GM12878 (cell line): Measurements from ENCODE around the gene HEATR3. TPM values are rescaled to one million over a fixed set of nuclear protein-coding genes. Genes with fewer than 3 reads are reported as not detected.

Source experiments
- CHD1 ChIP-seq: IDR thresholded peaks from 2 replicates; pipeline ENCODE4 v1.6.1; 2012; ENCODE audit warnings: low read depth, low read length, improper control_type of control experiment
- HSF1 ChIP-seq: fragments of 150-350 bp; IDR thresholded peaks from 2 replicates; pipeline ENCODE4 v1.6.1; 2014; ENCODE audit warnings: mild to moderate bottlenecking, low read depth, low read length
- IKZF2 ChIP-seq, 2 experiments: fragments of 450-650 bp; IDR thresholded peaks; 2 replicates each; pipeline ENCODE4 v1.6.1; 2017; ENCODE audit warnings: mild to moderate bottlenecking in 2 of 2, moderate library complexity in 2 of 2
- JUND ChIP-seq: IDR thresholded peaks from 2 replicates; pipeline ENCODE4 v1.6.1; 2012; ENCODE audit warnings: low read depth, mild to moderate bottlenecking, low read length, improper control_type of control experiment, moderate library complexity
- POLR2AphosphoS5 ChIP-seq: IDR thresholded peaks from 2 replicates; pipeline ENCODE4 v1.6.1; 2011; ENCODE audit warnings: mild to moderate bottlenecking, low read length, inconsistent platforms
- RAD21 ChIP-seq: IDR thresholded peaks from 2 replicates; pipeline ENCODE4 v1.6.1; 2011; ENCODE audit warnings: mild to moderate bottlenecking, low read depth, low read length, moderate library complexity; ENCODE audit not compliant: insufficient read depth
- RELA ChIP-seq: fragments of 450-650 bp; IDR thresholded peaks from 2 replicates; pipeline ENCODE4 v1.8.0; 2014; ENCODE audit warnings: borderline replicate concordance; ENCODE audit not compliant: partially characterized antibody
- SMAD5 ChIP-seq: IDR thresholded peaks from 2 replicates; pipeline ENCODE4 v1.6.1; 2016; ENCODE audit warnings: antibody characterized with exemption, low read depth
- SMARCA5 ChIP-seq: fragments of 450-650 bp; IDR thresholded peaks from 2 replicates; pipeline ENCODE4 v1.6.1; 2017; ENCODE audit warnings: mild to moderate bottlenecking
- TCF12 ChIP-seq: IDR thresholded peaks from 2 replicates; pipeline ENCODE4 v1.6.1; 2011; ENCODE audit warnings: low read depth, mild to moderate bottlenecking, low read length
- USF1 ChIP-seq: IDR thresholded peaks from 2 replicates; pipeline ENCODE4 v1.6.1; 2011; ENCODE audit warnings: borderline replicate concordance, low read depth, mild to moderate bottlenecking, moderate library complexity, mixed read lengths, low read length; ENCODE audit not compliant: insufficient read depth; ENCODE audit errors: extremely low read length
- YY1 ChIP-seq: IDR thresholded peaks from 2 replicates; pipeline ENCODE4 v1.6.1; 2011; ENCODE audit warnings: low read depth, mild to moderate bottlenecking, low read length
- ZSCAN29 ChIP-seq: fragments of 450-650 bp; IDR thresholded peaks from 2 replicates; pipeline ENCODE4 v1.6.1; 2017; ENCODE audit warnings: mild to moderate bottlenecking, moderate library complexity
- polyA plus RNA-seq, 11 experiments: library from polyadenylated mRNA; depleted of rRNA in 4 of 11; unstranded in 6 of 11; stranded (reverse) in 5 of 11; fragments of >200 nt; fragmentation: Nextera tagmentation in 4 of 11; fragmentation: Illumina TruSeq in 1 of 11; extraction: Ambion mirVana in 4 of 11; extraction: Trizol in 1 of 11; gene quantifications; 1 replicate in 1 of 11; 2 replicates in 10 of 11; pipeline versions ENCODE4 v1.2.1 to v1.2.3, GENCODE V29; 2011 to 2016; ENCODE audit warnings: inconsistent platforms in 2 of 11, missing spikeins in 2 of 11, low read depth in 1 of 11
- total RNA-seq, 4 experiments: library from RNA; depleted of rRNA in 3 of 4; stranded (reverse); fragments of >200 nt in 3 of 4; fragmentation: Illumina TruSeq in 1 of 4; extraction: Trizol in 1 of 4; gene quantifications; 2 replicates each; pipeline versions ENCODE4 v1.2.1 to v1.2.3, GENCODE V29; 2013 to 2021

HEATR3 gene
- total and polyA plus RNA-seq, 10 of the 15 experiments (the other 5 are each of a cell fraction or from before 2014, with no cell fraction given): 1.5 to 30.0 (median 17.7) TPM

- no peak; a peak in 1 of 4 replicates for TF ChIP-seq IKZF2 (IDR thresholded peaks at IDR 0.05)
- peak; percentile 40; the same call in 1 of the 2 replicates for TF ChIP-seq TCF12
- 0 out of 2 replicates have a peak, but pooled peaks have one; percentile 20 for TF ChIP-seq YY1
- TF ChIP-seq ZSCAN29: no peak
- peak; percentile 57; the same call in 1 of the 2 replicates for TF ChIP-seq SMARCA5
- TF ChIP-seq USF1: no peak
- TF ChIP-seq RAD21: no peak
- no peak for TF ChIP-seq CHD1
- no peak for TF ChIP-seq HSF1
- TF ChIP-seq POLR2AphosphoS5: no peak
- TF ChIP-seq JUND: no peak
- no peak for TF ChIP-seq SMAD5
- no peak for TF ChIP-seq RELA
These were observed 55.5 kb downstream of the HEATR3 start (continued) for GRCh38 chr16:50121278-50121677.
